Ascending aorta (tissue), 2 donors: ENCODE results near the gene BMX. TPM values are rescaled to one million over a fixed set of nuclear protein-coding genes. Genes with fewer than 3 reads are reported as not detected.

Experiments used
- DNase-seq, 2 donors: peaks; one replicate each; pipeline ENCODE4 v3.0.0-alpha.2; 2019; ENCODE audit warnings: low spot score in 2 of 2
- H3K27ac ChIP-seq, 2 donors: fragments of 200-600 bp; sonication (generic); one replicate each; pipeline ENCODE4 v1.5.1; 2016 to 2017; ENCODE audit warnings: mild to moderate bottlenecking in 1 of 2
- H3K27me3 ChIP-seq: fragments of 200-600 bp; sonication (generic); one replicate; pipeline ENCODE4 v1.5.1; 2017
- H3K36me3 ChIP-seq, 2 donors: fragments of 200-600 bp; sonication (generic); one replicate each; pipeline ENCODE4 v1.5.1; 2016
- H3K4me1 ChIP-seq, 2 donors: fragments of 200-600 bp; sonication (generic); one replicate each; pipeline ENCODE4 v1.5.1; 2016 to 2017; ENCODE audit warnings: mild to moderate bottlenecking in 1 of 2
- H3K4me3 ChIP-seq, 2 donors: fragments of 200-600 bp; sonication (generic); one replicate each; pipeline ENCODE4 v1.5.1; 2016 to 2017; ENCODE audit warnings: mild to moderate bottlenecking in 1 of 2
- H3K9me3 ChIP-seq, 2 donors: fragments of 200-600 bp; sonication (generic); one replicate each; pipeline ENCODE4 v1.5.1; 2016
- intact Hi-C: fragments of 100-400 bp; cut with DNase I; formaldehyde crosslinking; loops from one replicate; pipeline ENCODE4 v1.15.1; 2023
- total RNA-seq: library from RNA; depleted of rRNA; stranded (reverse); fragments of >200 nt; gene quantifications from one replicate; pipeline ENCODE4 v1.1.0, GENCODE V29; 2016
- TF ChIP-seq, protein P1 (sequence below), 3 experiments: fragments of 200-600 bp in 2 of 3; fragments of 450-650 bp in 1 of 3; sonication (generic) in 2 of 3; IDR thresholded peaks; one replicate each; pipeline ENCODE4 v1.5.1; 2016 to 2019; ENCODE audit warnings: antibody characterized with exemption in 3 of 3, mild to moderate bottlenecking in 1 of 3, moderate library complexity in 1 of 3

Gene BMX
- total RNA-seq, 1 donor from 2014 or later = 1.3 TPM

GRCh38 chrX:15515931-15516330, 15.3 kb downstream of the BMX start:
- no peak overlapping the region for H3K4me3 ChIP-seq
- no peak overlapping the region for H3K27ac ChIP-seq
- no peaks in the 10 kb centered on the region for H3K27me3 ChIP-seq
- H3K9me3 ChIP-seq = no peaks in the 10 kb centered on the region
- DNase-seq = no peak
- TF ChIP-seq, protein P1, sequence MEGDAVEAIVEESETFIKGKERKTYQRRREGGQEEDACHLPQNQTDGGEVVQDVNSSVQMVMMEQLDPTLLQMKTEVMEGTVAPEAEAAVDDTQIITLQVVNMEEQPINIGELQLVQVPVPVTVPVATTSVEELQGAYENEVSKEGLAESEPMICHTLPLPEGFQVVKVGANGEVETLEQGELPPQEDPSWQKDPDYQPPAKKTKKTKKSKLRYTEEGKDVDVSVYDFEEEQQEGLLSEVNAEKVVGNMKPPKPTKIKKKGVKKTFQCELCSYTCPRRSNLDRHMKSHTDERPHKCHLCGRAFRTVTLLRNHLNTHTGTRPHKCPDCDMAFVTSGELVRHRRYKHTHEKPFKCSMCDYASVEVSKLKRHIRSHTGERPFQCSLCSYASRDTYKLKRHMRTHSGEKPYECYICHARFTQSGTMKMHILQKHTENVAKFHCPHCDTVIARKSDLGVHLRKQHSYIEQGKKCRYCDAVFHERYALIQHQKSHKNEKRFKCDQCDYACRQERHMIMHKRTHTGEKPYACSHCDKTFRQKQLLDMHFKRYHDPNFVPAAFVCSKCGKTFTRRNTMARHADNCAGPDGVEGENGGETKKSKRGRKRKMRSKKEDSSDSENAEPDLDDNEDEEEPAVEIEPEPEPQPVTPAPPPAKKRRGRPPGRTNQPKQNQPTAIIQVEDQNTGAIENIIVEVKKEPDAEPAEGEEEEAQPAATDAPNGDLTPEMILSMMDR (IDR thresholded peaks at IDR 0.05) = no peak
- H3K36me3 ChIP-seq = no peaks in the 10 kb centered on the region
- intact Hi-C loops = no loop called here
- no peaks in the 10 kb centered on the region for H3K4me1 ChIP-seq

GRCh38 chrX:15522464-15522863, 21.9 kb downstream of the BMX start:
- DNase-seq = no peak
- Histone ChIP-seq H3K27ac (no peak overlapping the region), H3K36me3 (no peaks in the 10 kb centered on the region), H3K27me3 (no peaks in the 10 kb centered on the region), H3K9me3 (no peaks in the 10 kb centered on the region), H3K4me3 (no peak overlapping the region), H3K4me1 (no peaks in the 10 kb centered on the region)
- TF ChIP-seq, protein P1 (IDR thresholded peaks at IDR 0.05) = no peak
- intact Hi-C loops = no loop called here

- DNase-seq = no peak
- TF ChIP-seq, protein P1 (IDR thresholded peaks at IDR 0.05) = no peak
- intact Hi-C loops = no loop called here
- Histone ChIP-seq H3K27me3 (no peaks in the 10 kb centered on the region), H3K4me3 (no peak overlapping the region), H3K27ac (no peak overlapping the region), H3K36me3 (no peaks in the 10 kb centered on the region), H3K9me3 (no peaks in the 10 kb centered on the region), H3K4me1 (no peaks in the 10 kb centered on the region)
These were observed 22.5 kb downstream of the BMX start for GRCh38 chrX:15523088-15523487.

DNA sequence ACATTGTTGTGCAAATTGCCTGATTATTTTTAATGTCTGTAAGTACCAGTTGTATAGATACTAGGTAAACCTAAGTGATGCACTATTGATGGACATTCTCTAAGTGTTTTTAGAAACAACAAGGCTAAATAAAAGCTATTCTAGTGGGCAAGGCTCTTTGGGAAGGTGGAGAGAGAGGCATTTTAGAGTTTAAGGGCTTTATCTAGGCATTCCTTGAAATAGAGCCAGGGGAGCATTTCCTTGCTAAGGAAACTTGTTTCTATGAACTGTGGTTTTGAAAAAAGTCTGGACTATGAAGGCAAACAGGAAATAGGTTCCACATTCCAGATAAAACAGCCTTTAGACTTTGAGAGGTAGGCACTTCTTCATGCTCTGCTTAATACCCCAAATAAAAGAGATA, 23.8 kb downstream of the BMX start:
- Histone ChIP-seq H3K4me3 (no peak overlapping the region), H3K4me1 (no peaks in the 10 kb centered on the region), H3K27ac (no peak overlapping the region), H3K27me3 (no peaks in the 10 kb centered on the region), H3K36me3 (no peaks in the 10 kb centered on the region), H3K9me3 (no peaks in the 10 kb centered on the region)
- TF ChIP-seq, protein P1 (IDR thresholded peaks at IDR 0.05) = no peak
- intact Hi-C loops = no loop called here
- DNase-seq = no peak

GRCh38 chrX:15525664-15526416, 25.2 kb downstream of the BMX start:
- H3K4me1 ChIP-seq = no peaks in the 10 kb centered on the region
- no peaks in the 10 kb centered on the region for H3K36me3 ChIP-seq
- no peaks in the 10 kb centered on the region for H3K27me3 ChIP-seq
- H3K4me3 ChIP-seq = no peak overlapping the region
- H3K9me3 ChIP-seq = no peaks in the 10 kb centered on the region
- DNase-seq = no peak
- intact Hi-C loops = no loop called here
- TF ChIP-seq, protein P1 (IDR thresholded peaks at IDR 0.05) = no peak
- H3K27ac ChIP-seq = no peak overlapping the region
